NAMALWA (cell line): ENCODE measurements around the gene KLC3.

Experiments
- DNase-seq: peaks from one replicate; pipeline ENCODE4 v3.0.0-alpha.2; 2015; ENCODE audit warnings: low spot score

KLC3 gene

DNA sequence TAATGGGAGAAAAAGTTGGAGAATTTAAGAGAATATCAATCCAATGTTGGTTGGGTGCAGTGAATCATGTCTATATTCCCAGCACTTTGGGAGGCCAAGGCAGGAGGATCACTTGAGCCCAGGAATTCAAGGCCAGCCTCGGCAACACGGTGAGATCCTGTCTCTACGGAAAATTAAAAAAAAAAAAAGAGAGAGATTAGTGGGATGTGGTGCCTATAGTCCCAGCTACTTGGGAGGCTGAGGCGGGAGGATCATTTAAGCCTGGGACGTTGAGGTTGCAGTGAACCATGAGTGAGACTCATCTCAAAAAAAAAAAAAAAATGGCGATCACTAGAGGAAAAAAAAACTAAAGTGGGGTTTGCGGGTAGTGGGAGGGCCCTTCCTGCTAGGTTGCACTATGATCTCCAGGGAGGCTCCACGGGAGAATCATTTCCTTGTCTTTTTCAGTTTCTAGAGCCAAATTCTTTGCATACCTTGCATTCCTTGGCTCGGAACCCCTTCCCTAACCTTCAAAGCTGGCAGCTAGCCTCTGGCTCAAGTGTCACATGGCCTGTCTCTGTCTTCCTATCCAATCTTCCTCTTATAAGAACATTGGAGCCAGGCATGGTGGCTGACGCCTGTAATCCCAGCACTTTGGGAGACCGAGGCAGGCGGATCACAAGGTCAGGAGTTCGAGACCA lies 35.6 kb downstream of the KLC3 start:
- DNase-seq = no peak

DNA sequence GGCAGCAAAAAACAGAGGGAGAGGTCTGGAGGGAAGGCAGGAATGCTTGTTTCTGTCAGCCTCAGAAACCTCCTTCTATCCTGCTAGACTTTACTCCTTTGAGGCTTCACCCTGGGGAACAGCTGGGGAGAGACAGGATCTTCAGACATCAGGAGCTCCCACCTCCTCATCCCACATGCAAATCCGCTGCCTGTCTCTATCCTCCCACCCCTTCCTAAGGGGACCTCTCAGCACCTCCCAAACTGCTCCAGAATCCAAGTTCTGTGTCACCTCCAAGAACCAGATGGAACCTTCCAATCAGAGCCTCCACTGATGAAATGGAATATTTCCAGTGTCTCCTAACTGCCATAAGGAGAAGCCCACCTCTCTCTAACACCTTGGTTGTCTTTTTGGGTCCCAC lies 39.6 kb downstream of the KLC3 start:
- DNase-seq = no peak

DNA sequence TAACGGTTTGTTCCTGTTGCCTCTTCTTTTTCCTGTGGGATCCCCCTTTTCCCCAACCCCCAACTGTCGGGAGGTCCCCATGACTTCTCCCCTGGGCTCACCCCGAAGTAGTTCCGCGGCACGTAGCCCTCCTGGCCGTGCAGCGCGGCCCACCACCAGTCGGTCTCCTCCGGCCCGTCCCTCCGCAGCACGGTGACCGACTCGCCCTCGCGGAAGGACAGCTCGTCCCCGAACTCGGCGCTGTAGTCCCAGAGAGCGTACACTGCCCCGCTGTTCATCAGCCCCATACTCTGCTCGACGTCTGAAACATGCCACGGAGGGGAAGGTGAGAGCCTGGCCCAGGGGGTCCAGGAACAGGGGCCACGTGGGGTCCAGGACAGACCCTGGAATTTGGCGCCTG lies 41.9 kb downstream of the KLC3 start:
- DNase-seq = no peak

DNA sequence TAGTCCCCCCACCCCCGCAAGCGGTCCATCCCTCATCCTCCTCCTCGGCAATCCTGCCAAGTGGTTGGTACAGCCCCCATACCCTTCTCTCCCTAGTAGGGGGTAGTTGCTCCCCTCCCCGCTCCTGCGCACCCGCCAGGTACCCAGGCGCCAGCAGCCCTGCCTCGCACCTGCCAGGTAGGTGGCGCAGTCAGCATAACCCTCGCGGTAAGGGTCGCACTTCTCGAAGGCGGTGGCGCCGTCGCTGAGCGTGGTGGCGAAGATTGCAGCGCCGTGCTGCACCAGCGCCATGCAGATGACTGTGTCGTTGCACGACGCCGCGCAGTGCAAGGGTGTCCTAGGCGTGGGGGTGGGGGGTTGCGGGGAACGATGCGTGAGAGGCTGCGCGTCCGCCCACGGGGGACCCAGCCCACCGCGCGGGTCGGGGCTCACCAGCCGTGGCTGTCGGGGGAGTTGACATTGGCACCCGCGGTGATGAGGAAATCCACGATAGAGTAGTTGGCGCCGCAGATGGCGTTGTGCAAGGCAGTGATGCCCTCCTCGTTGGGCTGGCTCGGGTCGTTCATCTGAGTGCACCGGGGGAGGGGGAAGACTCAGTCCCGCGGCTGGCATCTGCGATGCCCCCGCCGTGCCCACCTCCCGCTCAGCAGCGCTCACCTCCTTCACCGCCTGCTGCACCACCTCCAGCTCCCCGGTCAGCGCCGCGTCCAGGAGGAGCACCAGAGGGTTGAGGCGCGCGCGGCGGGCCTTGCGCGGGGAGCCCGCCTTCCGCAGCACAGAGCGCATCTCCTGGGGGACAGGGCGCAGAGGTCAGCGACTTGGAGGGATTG lies 45.1 kb downstream of the KLC3 start:
- no peak for DNase-seq

DNA sequence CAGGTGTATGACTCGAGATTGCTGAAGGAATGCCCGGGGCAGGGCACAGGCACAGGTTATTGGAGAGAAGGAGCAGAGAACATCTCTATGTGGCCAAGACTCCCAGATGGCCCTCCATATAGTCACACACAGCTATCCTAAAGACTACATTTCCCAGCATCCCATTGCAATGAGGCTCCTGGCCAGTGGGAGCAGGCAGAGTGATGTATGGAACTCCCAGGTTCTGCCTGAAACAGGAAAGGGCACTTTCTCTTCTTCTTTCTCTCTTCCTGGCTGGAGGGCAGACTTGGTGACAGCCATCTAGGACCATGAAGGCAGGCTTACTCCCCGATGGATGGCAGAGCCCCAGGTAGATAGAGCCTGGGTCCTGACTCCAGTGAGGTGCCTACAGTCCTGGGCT lies 50.8 kb downstream of the KLC3 start:
- DNase-seq = no peak

DNA sequence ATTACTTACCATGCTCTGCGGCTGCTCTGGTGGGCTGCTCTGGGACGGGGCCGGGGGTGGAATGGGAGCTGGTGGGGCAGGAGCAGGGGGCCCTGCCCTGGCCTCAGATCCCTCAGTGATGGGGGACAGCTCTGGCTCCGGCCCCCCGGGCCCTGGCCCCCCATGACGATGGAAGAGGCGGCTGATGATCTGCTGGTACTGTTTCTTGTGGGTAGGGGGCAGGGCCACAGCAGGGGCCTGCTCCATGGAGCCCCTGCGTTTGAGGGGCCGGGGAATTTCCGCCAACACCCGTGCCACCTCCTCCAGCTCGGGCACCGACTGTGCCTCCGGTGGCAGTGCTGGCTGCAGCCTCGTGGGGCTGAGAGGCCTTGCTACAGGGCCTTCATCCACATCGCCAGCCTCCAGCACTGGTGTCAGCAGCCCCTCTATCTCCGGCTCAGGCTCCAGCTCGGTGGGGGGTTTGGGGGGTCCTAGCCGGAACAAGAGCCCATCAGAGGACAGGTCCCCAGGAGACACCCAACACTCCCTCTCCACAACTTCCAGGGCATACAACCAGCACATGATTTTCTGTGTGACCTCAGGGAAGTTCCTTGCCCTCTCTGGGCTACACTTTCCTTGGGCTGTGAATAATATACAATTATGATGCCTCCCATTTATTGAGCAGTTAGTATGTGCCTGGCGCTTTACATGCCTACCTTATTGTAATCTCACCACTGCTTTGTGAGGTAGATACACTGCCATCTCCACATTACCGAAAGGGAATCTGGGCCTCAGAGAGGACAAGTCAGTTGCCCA lies 51.5 kb downstream of the KLC3 start:
- no peak for DNase-seq

DNA sequence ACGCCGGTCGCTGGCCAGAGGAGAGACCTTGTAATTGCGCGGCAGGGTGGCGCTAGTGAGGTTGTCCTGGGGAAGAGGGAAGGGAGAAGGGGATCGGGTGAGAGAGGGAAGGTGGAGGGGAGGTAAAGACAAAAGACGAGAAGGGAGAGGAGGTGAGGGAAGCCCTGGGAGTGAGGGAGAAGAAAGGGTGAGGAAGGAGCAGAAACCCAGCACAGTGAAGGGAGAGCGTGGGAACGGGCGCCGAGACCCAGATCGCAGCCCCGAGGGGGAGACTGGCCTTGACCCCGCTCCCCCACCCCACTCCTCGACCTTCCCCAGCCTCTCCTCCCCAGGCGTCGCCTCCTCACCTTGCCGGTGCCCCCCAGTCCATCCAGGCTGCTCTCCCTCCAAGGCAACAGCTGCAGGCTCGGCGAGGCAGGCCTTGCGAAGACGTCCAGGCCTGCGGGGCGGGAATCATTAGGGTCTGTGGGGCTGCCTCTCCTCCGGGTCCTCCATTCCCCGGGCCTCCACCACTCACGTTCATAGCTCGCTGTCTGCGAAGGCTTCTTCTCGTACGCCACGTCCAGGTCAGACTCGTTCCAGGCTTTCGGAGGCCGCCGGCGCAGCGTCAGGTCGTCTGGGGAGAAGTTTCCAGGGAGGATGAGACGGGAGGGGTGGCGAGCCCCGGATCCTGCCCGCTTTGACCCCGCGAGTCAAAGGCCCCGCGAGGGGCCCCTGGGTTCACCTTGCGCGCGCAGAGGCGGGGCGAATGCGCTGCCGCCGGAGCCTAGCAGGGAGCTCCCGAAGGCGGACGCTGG lies 55.5 kb downstream of the KLC3 start:
- DNase-seq = no peak

DNA sequence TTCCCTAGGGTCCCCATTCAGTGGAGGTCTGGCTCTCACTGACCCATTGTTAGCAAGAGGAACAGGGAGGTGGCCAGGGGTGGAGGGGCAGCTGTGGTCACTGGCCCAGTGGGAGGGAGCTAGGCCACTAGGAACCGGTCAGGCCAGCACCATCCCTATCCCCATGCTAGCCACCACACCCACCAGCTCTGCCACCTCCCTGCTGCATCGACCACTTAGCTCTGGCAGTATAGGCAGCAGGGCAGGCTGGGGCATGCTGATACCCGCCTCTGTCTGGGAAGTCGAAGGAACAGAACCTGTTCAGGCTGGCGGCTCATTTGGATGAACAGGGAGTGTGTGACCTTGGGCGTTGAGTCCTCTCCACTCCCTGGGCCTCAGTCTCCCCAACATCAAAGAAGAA lies 59.6 kb downstream of the KLC3 start:
- no peak for DNase-seq
